Panc1 (cell line): ENCODE results near the gene LDAF1.

ENCODE experiments used
- POLR2AphosphoS5 ChIP-seq: IDR thresholded peaks from 2 replicates; pipeline ENCODE4 v1.6.1; 2012; ENCODE audit warnings: mild to moderate bottlenecking, low read depth, low read length, moderate library complexity
- SIN3A ChIP-seq: IDR thresholded peaks from 2 replicates; pipeline ENCODE4 v1.6.1; 2012; ENCODE audit warnings: low read depth, mild to moderate bottlenecking, low read length, moderate library complexity, borderline replicate concordance; ENCODE audit not compliant: insufficient read depth
- TF ChIP-seq, protein P1 (sequence below): fragments of 450-650 bp; IDR thresholded peaks from 2 replicates; pipeline ENCODE4 v1.5.1; 2017; ENCODE audit warnings: mild to moderate bottlenecking
- TF ChIP-seq, protein P2 (sequence below), 2 experiments: IDR thresholded peaks; 2 replicates each; pipeline ENCODE4 v1.6.1; 2011 to 2012; ENCODE audit warnings: low read depth in 2 of 2, control low read depth in 1 of 2, low read length in 1 of 2, mild to moderate bottlenecking in 1 of 2, moderate library complexity in 1 of 2; ENCODE audit not compliant: insufficient read depth in 1 of 2

DNA sequence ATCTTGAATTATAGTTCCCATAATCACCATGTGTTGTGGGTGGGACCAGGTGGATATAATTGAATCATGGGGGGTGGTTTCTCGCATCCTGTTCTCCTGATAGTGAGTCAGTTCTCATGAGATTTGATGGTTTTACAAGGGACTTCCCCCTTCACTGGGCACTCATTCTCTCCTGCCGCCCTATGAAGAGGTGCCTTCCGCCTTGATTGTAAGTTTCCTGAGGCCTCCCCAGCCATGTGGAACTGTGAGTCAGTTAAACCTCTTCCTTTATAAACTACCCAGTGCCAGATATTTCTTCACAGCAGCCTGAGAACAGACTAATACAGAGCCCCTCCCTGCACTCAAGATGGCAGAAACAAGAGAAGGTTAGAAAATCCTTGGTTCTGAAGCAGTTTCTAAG, 26.4 kb downstream of the LDAF1 start:
- TF ChIP-seq, protein P1, sequence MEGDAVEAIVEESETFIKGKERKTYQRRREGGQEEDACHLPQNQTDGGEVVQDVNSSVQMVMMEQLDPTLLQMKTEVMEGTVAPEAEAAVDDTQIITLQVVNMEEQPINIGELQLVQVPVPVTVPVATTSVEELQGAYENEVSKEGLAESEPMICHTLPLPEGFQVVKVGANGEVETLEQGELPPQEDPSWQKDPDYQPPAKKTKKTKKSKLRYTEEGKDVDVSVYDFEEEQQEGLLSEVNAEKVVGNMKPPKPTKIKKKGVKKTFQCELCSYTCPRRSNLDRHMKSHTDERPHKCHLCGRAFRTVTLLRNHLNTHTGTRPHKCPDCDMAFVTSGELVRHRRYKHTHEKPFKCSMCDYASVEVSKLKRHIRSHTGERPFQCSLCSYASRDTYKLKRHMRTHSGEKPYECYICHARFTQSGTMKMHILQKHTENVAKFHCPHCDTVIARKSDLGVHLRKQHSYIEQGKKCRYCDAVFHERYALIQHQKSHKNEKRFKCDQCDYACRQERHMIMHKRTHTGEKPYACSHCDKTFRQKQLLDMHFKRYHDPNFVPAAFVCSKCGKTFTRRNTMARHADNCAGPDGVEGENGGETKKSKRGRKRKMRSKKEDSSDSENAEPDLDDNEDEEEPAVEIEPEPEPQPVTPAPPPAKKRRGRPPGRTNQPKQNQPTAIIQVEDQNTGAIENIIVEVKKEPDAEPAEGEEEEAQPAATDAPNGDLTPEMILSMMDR: no peak
- TF ChIP-seq, protein P2, sequence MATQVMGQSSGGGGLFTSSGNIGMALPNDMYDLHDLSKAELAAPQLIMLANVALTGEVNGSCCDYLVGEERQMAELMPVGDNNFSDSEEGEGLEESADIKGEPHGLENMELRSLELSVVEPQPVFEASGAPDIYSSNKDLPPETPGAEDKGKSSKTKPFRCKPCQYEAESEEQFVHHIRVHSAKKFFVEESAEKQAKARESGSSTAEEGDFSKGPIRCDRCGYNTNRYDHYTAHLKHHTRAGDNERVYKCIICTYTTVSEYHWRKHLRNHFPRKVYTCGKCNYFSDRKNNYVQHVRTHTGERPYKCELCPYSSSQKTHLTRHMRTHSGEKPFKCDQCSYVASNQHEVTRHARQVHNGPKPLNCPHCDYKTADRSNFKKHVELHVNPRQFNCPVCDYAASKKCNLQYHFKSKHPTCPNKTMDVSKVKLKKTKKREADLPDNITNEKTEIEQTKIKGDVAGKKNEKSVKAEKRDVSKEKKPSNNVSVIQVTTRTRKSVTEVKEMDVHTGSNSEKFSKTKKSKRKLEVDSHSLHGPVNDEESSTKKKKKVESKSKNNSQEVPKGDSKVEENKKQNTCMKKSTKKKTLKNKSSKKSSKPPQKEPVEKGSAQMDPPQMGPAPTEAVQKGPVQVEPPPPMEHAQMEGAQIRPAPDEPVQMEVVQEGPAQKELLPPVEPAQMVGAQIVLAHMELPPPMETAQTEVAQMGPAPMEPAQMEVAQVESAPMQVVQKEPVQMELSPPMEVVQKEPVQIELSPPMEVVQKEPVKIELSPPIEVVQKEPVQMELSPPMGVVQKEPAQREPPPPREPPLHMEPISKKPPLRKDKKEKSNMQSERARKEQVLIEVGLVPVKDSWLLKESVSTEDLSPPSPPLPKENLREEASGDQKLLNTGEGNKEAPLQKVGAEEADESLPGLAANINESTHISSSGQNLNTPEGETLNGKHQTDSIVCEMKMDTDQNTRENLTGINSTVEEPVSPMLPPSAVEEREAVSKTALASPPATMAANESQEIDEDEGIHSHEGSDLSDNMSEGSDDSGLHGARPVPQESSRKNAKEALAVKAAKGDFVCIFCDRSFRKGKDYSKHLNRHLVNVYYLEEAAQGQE (IDR thresholded peaks at IDR 0.05; ENCODE audit: insufficient read depth in 1 of 2, low read depth in 2 of 2, low read length in 1 of 2): no peak
- TF ChIP-seq POLR2AphosphoS5 (no peak), SIN3A (no peak)
